AG04450 (cell line): ENCODE measurements around the gene PDIA2. TPM values are rescaled to one million over a fixed set of nuclear protein-coding genes. Genes with fewer than 3 reads are reported as not detected.
"Not testable (repeated sequence)": the region's sequence is repeated elsewhere in the genome, so short reads cannot be mapped to it uniquely, and the experiment has no call there.

Experiments used
- CTCF ChIA-PET: fragments of 300-600, 350-600 bp; formaldehyde crosslinking; extraction: SDS; loops from one replicate; lab custom pipeline; 2022; ENCODE audit warnings: antibody characterized with exemption, inconsistent platforms; lab: Charles Lee
- POLR2A ChIA-PET: fragments of 350-600 bp; formaldehyde crosslinking; extraction: SDS; loops from one replicate; lab custom pipeline; 2021; ENCODE audit warnings: antibody characterized with exemption, inconsistent platforms; lab: Yijun Ruan, JAX
- DNase-seq: peaks from one replicate; pipeline ENCODE4 v3.0.0-alpha.2; 2011; ENCODE audit warnings: low read depth, low spot score
- H3K27ac ChIP-seq: one replicate; pipeline ENCODE4 v1.5.1; 2012; ENCODE audit warnings: low read depth, low read length, control low read depth
- H3K27me3 ChIP-seq: one replicate; pipeline ENCODE4 v1.6.0; 2012; ENCODE audit warnings: low read length; ENCODE audit not compliant: control insufficient read depth, insufficient read depth
- H3K4me3 ChIP-seq: 2 replicates; pipeline ENCODE4 v1.5.1; 2011; ENCODE audit warnings: mild to moderate bottlenecking, low read depth, low read length, control low read depth
- H3K9me3 ChIP-seq: 2 replicates; pipeline ENCODE4 v1.5.1; 2012; ENCODE audit warnings: low read length; ENCODE audit not compliant: control insufficient read depth, insufficient read depth
- polyA plus RNA-seq: library from polyadenylated mRNA; depleted of rRNA; stranded (reverse); fragments of >200 nt; gene quantifications from 2 replicates; pipeline ENCODE4 v1.2.3, GENCODE V29; 2011
- TF ChIP-seq, protein P1 (sequence below): IDR thresholded peaks from 2 replicates; pipeline ENCODE4 v1.5.1; 2011; ENCODE audit warnings: low read depth, low read length, control low read depth, inconsistent platforms

Gene PDIA2
- polyA plus RNA-seq, 1 experiment: 0.45 TPM

DNA sequence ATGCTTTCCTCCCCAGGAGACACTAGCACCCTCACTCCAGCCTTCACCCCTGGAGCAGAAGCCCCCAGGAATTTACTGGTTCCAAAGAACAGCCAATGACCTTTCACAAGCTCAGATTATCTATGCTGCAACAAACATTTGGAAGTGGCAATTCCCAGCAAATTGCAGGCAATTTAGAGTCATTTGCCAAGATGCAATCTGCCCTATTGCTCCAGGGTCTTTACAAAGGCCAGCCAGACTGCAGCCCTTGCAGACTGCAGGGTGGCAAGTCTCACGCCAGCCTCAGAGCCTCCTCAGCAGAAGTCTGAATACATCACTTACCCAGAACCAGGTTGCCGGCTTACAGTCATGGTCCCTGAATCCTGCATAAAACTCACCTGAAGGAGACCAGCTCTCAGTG, 47.8 kb downstream of the PDIA2 start:
- Histone ChIP-seq H3K4me3 (no peak overlapping the region), H3K27me3 (no peaks in the 10 kb centered on the region), H3K27ac (no peak overlapping the region), H3K9me3 (no peaks in the 10 kb centered on the region)
- ChIA-PET POLR2A (no interaction called here), CTCF (no interaction called here)
- DNase-seq: no peak
- TF ChIP-seq, protein P1, sequence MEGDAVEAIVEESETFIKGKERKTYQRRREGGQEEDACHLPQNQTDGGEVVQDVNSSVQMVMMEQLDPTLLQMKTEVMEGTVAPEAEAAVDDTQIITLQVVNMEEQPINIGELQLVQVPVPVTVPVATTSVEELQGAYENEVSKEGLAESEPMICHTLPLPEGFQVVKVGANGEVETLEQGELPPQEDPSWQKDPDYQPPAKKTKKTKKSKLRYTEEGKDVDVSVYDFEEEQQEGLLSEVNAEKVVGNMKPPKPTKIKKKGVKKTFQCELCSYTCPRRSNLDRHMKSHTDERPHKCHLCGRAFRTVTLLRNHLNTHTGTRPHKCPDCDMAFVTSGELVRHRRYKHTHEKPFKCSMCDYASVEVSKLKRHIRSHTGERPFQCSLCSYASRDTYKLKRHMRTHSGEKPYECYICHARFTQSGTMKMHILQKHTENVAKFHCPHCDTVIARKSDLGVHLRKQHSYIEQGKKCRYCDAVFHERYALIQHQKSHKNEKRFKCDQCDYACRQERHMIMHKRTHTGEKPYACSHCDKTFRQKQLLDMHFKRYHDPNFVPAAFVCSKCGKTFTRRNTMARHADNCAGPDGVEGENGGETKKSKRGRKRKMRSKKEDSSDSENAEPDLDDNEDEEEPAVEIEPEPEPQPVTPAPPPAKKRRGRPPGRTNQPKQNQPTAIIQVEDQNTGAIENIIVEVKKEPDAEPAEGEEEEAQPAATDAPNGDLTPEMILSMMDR: no peak

DNA sequence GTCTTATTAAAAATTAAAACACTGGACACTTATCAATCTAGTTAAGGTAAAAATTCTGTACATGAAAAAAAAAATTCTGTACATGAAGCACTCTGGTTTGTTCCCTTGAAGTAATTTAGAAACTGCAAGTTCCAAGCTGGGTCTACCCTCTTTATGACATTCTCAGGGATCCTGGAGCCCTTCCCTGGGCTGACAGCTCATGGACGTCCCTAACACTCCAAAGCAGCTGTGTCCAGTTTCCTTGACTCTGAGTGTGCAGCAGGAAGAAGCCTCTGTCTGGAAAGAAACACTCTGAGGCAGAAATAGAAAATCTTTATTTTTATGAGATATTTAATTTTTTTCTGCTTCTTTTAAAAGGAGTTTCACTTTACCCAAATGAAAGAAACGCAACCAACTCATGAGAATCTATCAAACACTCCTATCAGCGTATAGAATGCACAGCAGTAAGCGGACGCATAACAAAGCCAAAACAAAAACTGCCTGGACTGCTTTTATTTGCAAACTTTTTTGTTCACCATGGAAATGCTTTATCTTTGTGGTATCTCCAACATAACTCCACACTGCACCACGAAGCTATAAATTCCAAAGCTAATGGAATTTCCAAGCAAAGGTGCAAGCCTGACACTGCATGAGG, 48.3 kb downstream of the PDIA2 start:
- H3K27ac ChIP-seq: peak overlapping the region; percentile 61
- H3K9me3 ChIP-seq, H3K27me3 ChIP-seq, DNase-seq, POLR2A ChIA-PET, CTCF ChIA-PET, H3K4me3 ChIP-seq: not testable (repeated sequence)

DNA sequence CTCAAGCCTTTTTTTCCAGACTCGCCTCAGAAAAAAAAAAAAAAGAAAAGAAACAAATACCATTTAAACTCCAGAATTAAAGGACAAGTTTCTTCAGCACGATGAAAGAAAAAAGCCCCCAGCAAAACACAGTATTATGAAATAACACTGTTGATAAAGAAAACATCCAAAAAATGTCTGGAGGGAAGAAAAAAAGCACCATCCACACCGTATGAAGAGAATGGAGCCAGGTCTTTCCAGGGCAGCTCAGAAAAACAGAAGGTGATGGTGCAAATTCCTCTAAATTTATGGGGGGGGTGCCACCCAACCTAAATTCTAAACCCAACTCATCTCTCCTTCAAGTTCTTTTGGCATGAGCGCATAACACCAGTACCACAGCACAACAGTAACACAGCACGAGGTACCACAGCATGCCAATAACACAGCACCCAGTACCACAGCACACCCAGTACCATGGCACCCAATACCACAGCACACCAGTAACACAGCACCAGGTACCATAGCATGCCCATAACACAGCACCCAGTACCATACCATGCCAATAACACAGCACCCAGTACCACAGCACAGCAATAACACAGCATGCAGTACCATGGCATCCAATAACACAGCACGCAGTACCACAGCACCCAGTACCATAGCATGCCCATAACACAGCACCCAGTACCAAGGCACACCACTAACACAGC, 50.6 kb downstream of the PDIA2 start:
- Histone ChIP-seq H3K9me3 (no peaks in the 10 kb centered on the region), H3K27me3 (no peaks in the 10 kb centered on the region), H3K27ac (no peak overlapping the region), H3K4me3 (no peak overlapping the region)
- ChIA-PET CTCF (interaction anchor here (0.7 kb wide), 1 partner anchor 17 kb away, joined by 3 read pairs; no protein-coding TSS in a partner anchor), POLR2A (no interaction called here)
- TF ChIP-seq, protein P1: no peak
- no peak for DNase-seq

DNA sequence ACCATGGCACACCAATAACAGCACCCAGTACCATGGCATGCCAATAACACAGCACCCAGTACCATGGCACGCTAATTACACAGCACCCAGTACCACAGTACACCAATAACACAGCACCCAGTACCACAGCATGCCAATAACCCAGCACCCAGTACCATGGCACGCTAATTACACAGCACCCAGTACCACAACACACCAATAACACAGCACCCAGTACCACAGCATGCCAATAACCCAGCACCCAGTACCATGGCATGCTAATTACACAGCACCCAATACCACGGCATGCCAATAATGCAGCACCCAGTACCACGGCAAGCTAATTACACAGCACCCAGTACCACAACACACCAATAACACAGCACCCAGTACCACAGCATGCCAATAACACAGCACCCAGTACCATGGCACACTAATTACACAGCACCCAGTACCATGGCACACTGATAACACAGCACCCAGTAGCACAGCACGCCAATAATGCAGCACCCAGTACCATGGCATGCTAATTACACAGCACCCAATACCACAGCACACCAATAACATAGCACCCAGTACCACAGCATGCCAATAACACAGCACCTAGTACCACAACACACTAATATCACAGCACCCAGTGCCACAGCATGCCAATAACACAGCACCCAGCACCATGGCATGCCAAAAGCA, 51.3 kb downstream of the PDIA2 start:
- CTCF ChIA-PET, DNase-seq, POLR2A ChIA-PET, H3K4me3 ChIP-seq, H3K9me3 ChIP-seq, H3K27me3 ChIP-seq, H3K27ac ChIP-seq: not testable (repeated sequence)

DNA sequence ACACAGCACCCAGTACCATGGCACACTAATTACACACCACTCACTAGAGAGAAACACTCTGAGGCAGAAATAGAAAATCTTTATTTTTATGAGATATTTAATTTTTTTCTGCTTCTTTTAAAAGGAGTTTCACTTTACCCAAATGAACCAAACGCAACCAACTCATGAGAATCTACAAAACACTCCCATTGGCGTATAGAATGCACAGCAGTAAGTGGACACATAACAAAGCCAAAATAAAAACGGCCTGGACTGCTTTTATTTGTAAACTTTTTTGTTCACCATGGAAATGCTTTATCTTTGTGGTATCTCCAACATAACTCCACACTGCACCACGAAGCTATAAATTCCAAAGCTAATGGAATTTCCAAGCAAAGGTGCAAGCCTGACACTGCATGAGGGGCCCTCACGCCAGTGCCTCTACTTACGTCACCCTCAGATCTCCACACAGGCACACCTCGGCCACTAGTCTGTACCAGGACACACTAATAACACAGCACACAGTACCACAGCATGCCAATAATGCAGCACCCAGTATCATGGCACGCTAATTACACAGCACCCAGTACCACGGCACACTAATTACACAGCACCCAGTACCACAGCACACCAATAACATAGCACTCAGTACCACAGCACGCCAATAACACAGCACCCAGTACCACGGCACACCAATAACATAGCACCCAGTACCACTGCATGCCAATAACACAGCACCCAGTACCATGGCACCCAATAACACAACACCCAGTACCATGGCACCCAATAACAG, 52.1 kb downstream of the PDIA2 start:
- CTCF ChIA-PET: interaction anchor here (0.6 kb wide), 1 partner anchor 965 kb away, joined by 6 read pairs; no protein-coding TSS in a partner anchor
- H3K9me3 ChIP-seq, H3K4me3 ChIP-seq, POLR2A ChIA-PET, DNase-seq, H3K27ac ChIP-seq, H3K27me3 ChIP-seq: not testable (repeated sequence)

DNA sequence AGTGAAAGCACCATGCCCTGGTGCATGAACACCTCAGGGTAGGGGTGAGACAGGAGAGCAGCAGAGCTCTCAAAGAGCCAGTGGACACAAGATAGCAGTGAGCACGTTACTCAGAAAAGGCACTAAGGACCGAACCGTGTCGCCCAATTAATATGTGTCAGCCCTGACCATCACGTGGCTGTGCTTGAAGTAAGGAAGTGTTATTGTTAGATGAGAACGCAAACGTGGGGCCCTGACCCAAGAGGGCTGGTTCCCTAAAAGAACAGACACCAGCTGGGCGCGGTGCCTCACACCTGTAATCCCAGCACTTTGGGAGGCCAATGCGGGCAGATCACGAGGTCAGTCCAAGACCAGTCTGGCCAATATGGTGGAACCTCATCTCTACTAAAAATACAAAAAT, 53.3 kb downstream of the PDIA2 start:
- TF ChIP-seq, protein P1: no peak
- DNase-seq: no peak
- no peak overlapping the region for H3K27ac ChIP-seq
- CTCF ChIA-PET: no interaction called here
- POLR2A ChIA-PET: no interaction called here
- no peak overlapping the region for H3K4me3 ChIP-seq
- no peaks in the 10 kb centered on the region for H3K27me3 ChIP-seq
- no peaks in the 10 kb centered on the region; the same call in 1 of the 2 replicates for H3K9me3 ChIP-seq
